Measurements from ENCODE around the gene AOAH.

The AOAH gene

GRCh38 chr7:36626111-36626510, 98.2 kb downstream of the AOAH start:
- no peak for DNase-seq

DNA sequence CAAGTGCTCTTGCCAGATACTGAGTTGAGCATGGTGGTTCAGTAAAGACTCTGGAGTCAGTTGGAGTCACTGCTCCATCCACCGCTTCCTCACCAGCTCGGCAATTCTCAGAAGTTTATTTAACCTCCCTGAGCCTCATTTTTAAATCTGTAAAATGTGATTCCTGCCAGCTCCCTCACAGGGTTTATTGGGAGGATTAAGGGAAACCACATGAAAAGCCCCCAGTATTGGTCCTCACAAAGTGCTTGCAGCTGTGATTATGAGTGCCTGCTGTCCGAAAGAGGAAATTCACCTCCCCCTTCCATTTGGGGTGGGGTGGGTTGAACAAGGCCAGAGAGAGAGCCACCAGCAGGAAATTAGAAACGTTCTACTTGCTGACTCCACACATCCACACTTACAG, 99.0 kb downstream of the AOAH start:
- peak; percentile 49 for DNase-seq

DNA sequence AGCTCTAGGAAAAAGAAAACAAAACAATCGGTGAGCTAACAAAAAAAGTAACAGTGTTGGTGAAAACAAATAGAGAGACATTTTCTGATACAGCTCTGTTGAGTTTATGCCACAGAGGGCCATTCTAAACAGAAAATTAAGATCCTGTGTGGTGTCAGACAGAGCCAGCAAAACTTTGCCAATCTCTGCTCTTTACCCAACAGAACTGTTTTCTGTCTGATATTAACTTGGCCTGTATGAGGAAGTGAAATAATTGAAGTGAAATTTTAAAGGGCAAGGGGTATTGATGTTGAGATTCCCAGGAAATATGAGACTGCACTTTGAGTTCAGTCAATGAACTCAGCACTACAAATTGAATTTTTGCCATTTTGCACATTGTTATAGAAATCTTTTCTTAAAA, 101.0 kb downstream of the AOAH start:
- DNase-seq: no peak

GRCh38 chr7:36621396-36621795, 102.9 kb downstream of the AOAH start:
- DNase-seq: no peak

- no peak for DNase-seq
Observed at GRCh38 chr7:36620166-36620708, 104.1 kb downstream of the AOAH start.

DNA sequence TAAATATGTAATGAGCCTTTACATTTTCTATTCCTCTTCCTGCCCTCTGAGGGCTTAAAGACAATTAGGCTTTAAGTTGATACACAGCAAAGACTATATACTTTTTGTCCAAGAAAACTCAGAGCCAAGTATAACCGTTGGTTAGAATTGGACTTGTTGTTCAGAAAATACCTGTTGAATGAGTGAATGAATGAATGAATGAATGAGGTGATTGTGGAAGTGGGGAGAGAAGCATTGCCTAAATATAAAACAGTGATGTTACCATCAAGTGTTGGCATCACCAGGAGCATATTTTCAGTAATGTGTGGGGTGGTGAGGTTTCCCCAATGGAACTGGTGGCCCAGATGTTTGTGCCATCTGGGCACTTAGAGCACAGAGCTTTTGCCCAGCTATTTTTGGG, 106.9 kb downstream of the AOAH start:
- DNase-seq: no peak

- no peak for DNase-seq
Observed at GRCh38 chr7:36615852-36616540, 108.3 kb downstream of the AOAH start.

GRCh38 chr7:36614959-36615358, 109.3 kb downstream of the AOAH start:
- DNase-seq: no peak

DNA sequence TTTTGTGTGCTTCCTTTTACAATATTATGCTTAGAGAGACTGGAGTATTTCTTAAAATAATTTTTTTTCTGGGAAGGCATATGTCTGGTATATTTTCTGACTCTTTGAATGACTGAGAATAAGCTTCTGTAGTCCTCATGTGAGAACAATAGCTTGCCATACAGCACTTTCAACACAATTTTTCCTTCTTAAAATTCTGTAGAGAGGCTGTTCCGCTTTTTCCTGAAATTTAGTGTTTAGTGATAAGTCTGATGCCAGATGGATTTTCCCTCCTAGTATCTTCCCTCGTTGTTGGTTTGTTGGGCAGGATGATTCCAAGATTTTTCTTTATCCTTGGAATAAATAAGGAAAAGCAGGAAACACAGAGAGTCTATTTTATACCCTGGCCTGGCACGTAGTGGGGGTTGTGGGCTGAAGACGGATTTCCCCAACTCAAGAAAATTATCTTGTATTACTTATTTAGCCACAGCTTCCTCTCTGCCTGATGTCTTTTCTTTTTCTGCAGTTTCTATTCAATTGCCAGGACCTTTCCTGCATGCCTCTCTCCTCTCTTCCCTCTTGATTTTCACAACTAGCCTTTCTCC, 111.2 kb downstream of the AOAH start:
- no peak for DNase-seq

- DNase-seq: no peak
Observed at GRCh38 chr7:36611703-36612102, 112.6 kb downstream of the AOAH start.

- DNase-seq: no peak
Observed at GRCh38 chr7:36607721-36608095, 116.6 kb downstream of the AOAH start.

GRCh38 chr7:36606976-36607720, 117.1 kb downstream of the AOAH start:
- no peak for DNase-seq

- DNase-seq: no peak
Observed at GRCh38 chr7:36606153-36606975, 117.9 kb downstream of the AOAH start.

GRCh38 chr7:36605261-36606051, 118.8 kb downstream of the AOAH start:
- DNase-seq: no peak

DNA sequence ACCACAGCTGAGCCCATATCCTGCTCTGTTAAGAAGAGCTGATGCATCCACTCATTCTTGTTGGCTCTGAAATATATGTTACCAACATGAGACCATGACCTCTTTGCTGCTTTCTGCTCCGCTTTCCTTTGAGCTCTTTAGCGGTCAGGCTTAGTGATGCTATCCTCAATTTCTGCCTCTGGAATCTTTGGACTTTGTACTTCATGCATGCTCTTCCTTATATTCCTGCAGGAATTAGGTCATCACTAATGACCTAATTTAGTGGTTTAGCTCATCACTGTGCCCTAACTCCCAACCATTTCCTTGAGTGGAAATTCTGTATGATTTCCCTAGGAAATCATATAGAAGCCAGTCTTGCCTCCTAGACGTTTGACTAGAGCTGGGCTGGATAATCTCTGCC, 119.5 kb downstream of the AOAH start:
- DNase-seq: peak; percentile 28

DNA sequence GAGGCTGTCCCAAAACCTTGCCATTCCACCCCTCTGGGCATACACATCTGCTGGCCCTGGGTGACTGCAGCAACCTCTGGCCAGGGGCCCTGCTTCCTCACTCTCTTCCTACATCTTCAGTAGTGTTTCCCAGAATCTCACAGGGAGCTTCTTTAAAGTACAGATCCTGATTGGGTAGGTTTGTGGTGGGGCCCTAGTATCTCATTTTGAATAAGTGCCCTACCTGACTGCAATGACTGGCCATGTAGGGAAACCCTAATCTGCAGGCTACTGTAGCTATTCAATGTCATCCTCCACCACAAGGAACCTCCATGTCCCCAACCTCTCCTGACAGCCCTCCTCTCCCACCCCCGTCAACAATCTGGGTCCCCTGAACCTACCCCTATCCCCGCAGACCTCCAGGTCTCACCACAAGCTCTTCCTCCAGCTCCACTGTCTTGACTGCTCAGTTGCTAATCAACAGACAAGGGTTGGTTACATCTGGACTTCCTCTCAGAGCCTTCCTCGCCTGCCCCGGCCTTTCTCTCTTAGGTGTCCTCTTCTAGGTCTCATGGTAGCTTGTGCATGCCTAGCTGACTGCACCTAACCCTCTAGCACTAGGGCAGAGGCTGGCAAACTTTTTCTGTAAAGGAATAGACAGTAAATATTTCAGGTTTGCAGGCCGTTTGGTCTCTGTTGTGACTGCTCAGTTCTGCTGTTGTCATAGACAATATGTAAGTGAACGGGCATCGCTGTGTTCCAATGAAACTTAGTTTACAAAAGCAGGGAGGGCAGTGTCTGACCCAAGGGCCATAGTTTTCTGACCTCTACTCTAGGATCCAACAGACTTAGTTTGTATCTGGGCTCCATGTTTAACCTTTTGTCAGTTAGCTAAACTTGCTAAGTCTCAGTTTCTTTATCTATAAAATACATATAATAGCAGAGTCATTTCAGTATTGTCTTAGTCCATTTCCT, 121.1 kb downstream of the AOAH start:
- DNase-seq: no peak

- DNase-seq: no peak
Observed at GRCh38 chr7:36602511-36602910, 121.8 kb downstream of the AOAH start.

DNA sequence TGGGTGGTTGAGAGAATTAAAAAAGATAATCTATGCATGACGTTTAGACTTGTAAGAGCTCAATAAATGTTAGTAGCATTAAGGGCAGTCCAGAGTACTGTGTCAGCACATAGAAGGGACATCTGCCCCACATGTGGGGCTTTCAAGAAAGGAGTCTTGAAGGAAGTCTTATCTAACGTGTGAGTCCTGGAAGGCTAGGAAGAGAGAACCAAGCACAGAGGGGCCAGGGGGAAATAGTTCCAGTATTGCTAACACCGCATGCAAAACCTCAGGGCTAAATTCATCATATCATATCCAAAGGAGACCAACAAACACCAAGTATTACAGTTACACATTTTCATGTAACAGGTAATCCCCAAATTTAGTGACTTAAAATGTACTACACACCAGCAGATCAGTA, 122.7 kb downstream of the AOAH start:
- peak; percentile 8 for DNase-seq

GRCh38 chr7:36600869-36601530, 123.3 kb downstream of the AOAH start:
- peak; percentile 44 for DNase-seq

DNA sequence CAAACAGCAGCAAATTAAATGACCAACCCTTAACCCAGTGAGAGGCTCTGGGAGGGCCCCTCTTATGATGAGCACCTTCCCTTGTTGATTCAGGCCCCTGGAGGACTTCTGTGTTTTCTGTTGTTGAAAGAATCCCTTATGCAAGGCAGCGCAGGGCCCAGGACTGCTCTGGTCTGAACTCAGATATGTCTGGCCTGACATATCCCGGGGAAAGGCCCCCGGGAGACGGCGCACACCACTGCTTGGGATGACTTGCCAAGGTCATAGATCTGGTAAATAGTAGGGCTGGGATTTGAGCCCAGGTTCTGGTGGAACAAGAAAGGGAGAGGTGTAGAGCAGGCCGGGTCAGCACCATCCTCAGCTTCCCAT, 124.0 kb downstream of the AOAH start:
- no peak for DNase-seq

All from fibroblast of upper back skin (primary cell).